ENCODE results near the gene SUPT16H. TPM values are rescaled to one million over a fixed set of nuclear protein-coding genes. Genes with fewer than 3 reads are reported as not detected.

SUPT16H gene
- total RNA-seq, 1 experiment from 2014 or later, result 210 TPM

- H4K20me1 ChIP-seq (ENCODE audit: control insufficient read depth, insufficient read depth, insufficient read length), result no peaks in the 10 kb centered on the region
- H2BK120ac ChIP-seq (ENCODE audit: low read depth, low read length, poor library complexity, severe bottlenecking), result no peak overlapping the region
- no peak overlapping the region for H3K14ac ChIP-seq (ENCODE audit: insufficient read depth, low read length)
- no peak overlapping the region for H2BK20ac ChIP-seq (ENCODE audit: low read depth, low read length, poor library complexity, severe bottlenecking)
- H2BK5ac ChIP-seq (ENCODE audit: insufficient read length, low read length), result no peak overlapping the region
- no peak overlapping the region for H4K5ac ChIP-seq (ENCODE audit: insufficient read length, low read depth, low read length)
- H3K4me2 ChIP-seq (ENCODE audit: insufficient read depth, insufficient read length, low read length), result no peak overlapping the region
- H2AK5ac ChIP-seq (ENCODE audit: insufficient read length, low read length), result no peak overlapping the region
- H3K4ac ChIP-seq (ENCODE audit: low read depth, low read length), result no peak overlapping the region
- H3K27me3 ChIP-seq (ENCODE audit: insufficient read depth, low read length), result no peaks in the 10 kb centered on the region
- H3K9ac ChIP-seq (ENCODE audit: extremely low read depth, insufficient read length, low read length), result no peak overlapping the region
- H2BK12ac ChIP-seq (ENCODE audit: insufficient read length, low read depth, low read length), result no peak overlapping the region
- TF ChIP-seq CTCF (conservative IDR thresholded peaks at IDR 0.05), result no peak
- peaks cover 35 to 92% (median 78%) of the 10 kb centered on the region in 3 experiments; a peak in 6 of 7 replicates for H3K36me3 Mint-ChIP-seq (ENCODE audit: insufficient read depth in 1 of 3, low read depth in 3 of 3)
- no CpG with 5 or more reads among the region's 4 CpGs for WGBS (ENCODE audit: extremely low coverage, insufficient read length, low lambda C conversion rate)
- no peak overlapping the region for H3T11ph ChIP-seq (ENCODE audit: low read length)
- no peak overlapping the region for H4K8ac ChIP-seq (replicated peaks; ENCODE audit: insufficient read length, low read depth, low read length)
- no peaks in the 10 kb centered on the region for H3K9me3 Mint-ChIP-seq
- no peak overlapping the region for H3K27ac ChIP-seq (ENCODE audit: insufficient read length, low read depth, low read length)
- no peaks in the 10 kb centered on the region for H3K79me2 ChIP-seq (ENCODE audit: insufficient read depth, low read length)
- H2AFZ ChIP-seq (ENCODE audit: low read length), result no peak overlapping the region
- H3K56ac ChIP-seq (ENCODE audit: insufficient read length, low read depth, low read length), result no peak overlapping the region
- H3K4me3 Mint-ChIP-seq, result no peak overlapping the region
- no peaks in the 10 kb centered on the region for H3K4me1 ChIP-seq (ENCODE audit: insufficient read depth, low read length)
- H3K4me1 Mint-ChIP-seq, result no peaks in the 10 kb centered on the region
- no peak overlapping the region for H3K27ac Mint-ChIP-seq
- H3K18ac ChIP-seq (ENCODE audit: insufficient read length, low read depth, low read length), result no peak overlapping the region
- no peak overlapping the region for H3K23ac ChIP-seq (ENCODE audit: insufficient read length, low read depth, low read length)
- peaks cover 6% of the 10 kb centered on the region for H3K79me1 ChIP-seq (ENCODE audit: insufficient read depth, low read depth, low read length, poor library complexity, severe bottlenecking)
- no peaks in the 10 kb centered on the region for H3K23me2 ChIP-seq (ENCODE audit: insufficient read length, low read depth, low read length, poor library complexity, severe bottlenecking)
- H4K91ac ChIP-seq (ENCODE audit: insufficient read length, low read depth, low read length), result no peak overlapping the region
- no peaks in the 10 kb centered on the region for H3K9me3 ChIP-seq (ENCODE audit: control insufficient read depth, low read depth, low read length)
- no peaks in the 10 kb centered on the region for H3K27me3 Mint-ChIP-seq (ENCODE audit: low read depth)
- no peak for DNase-seq
- H2BK15ac ChIP-seq (ENCODE audit: low read depth, low read length), result no peak overlapping the region
Observed at GRCh38 chr14:21415329-21415728, 31.5 kb upstream of the SUPT16H start.
